ENCODE data around the gene SLC48A1. TPM values are rescaled to one million over a fixed set of nuclear protein-coding genes. Genes with fewer than 3 reads are reported as not detected.

The SLC48A1 gene
- total RNA-seq, 3 donors from 2014 or later (not counting 1 experiment from before 2014, with no cell fraction given), result 2.0 to 4.4 (median 3.4) TPM

- Mint-ChIP-seq H3K27me3 (ENCODE audit: low read depth in 2 of 2) (peaks cover 0 to 4% of the 10 kb centered on the region in 2 donors), H3K9me3 (no peaks in the 10 kb centered on the region), H3K36me3 (no peaks in the 10 kb centered on the region), H3K27ac (no peak overlapping the region), H3K4me3 (no peak overlapping the region), H3K4me1 (peaks cover 7 to 33% of the 10 kb centered on the region in 2 donors)
- WGBS (ENCODE audit: insufficient coverage), result 79% methylated on average over 10 of the region's 11 CpGs
- Histone ChIP-seq H3K4me1 (ENCODE audit: control insufficient read depth, insufficient read depth, low read length) (peaks cover 31% of the 10 kb centered on the region), H3K27ac (ENCODE audit: low read length) (no peak overlapping the region), H3K27me3 (ENCODE audit: control insufficient read depth, insufficient read depth, low read length) (no peaks in the 10 kb centered on the region), H3K4me3 (ENCODE audit: low read length) (no peak overlapping the region), H3K9me3 (ENCODE audit: control insufficient read depth, insufficient read depth, low read length) (no peaks in the 10 kb centered on the region), H3K36me3 (ENCODE audit: control insufficient read depth, insufficient read depth, low read length) (peaks cover 28% of the 10 kb centered on the region)
- DNase-seq, result no peak
- intact Hi-C loops (cut with micrococcal nuclease), result loop anchor here (1.0 kb wide), 4 partner anchors 38 to 129 kb away; no protein-coding TSS in a partner anchor
- TF ChIP-seq CTCF (IDR thresholded peaks at IDR 0.05), result no peak
- ATAC-seq, result no peak
These were observed 7.0 kb downstream of the SLC48A1 start for GRCh38 chr12:47779943-47780504.

GRCh38 chr12:47781479-47782371 is 8.7 kb downstream of the SLC48A1 start:
- no peak overlapping the region for H3K27ac ChIP-seq (ENCODE audit: low read length)
- Mint-ChIP-seq H3K27ac (peak overlapping the region; percentile 75 to 81), H3K4me3 (no peak overlapping the region), H3K36me3 (no peaks in the 10 kb centered on the region), H3K9me3 (no peaks in the 10 kb centered on the region), H3K4me1 (peaks cover 7 to 28% of the 10 kb centered on the region in 2 donors), H3K27me3 (ENCODE audit: low read depth in 2 of 2) (no peaks in the 10 kb centered on the region)
- WGBS (ENCODE audit: insufficient coverage), result 93% methylated on average over 13 of the region's 13 CpGs
- no peak for TF ChIP-seq CTCF (IDR thresholded peaks at IDR 0.05)
- no peak overlapping the region for H3K4me3 ChIP-seq (ENCODE audit: low read length)
- H3K27me3 ChIP-seq (ENCODE audit: control insufficient read depth, insufficient read depth, low read length), result no peaks in the 10 kb centered on the region
- peaks cover 45% of the 10 kb centered on the region for H3K36me3 ChIP-seq (ENCODE audit: control insufficient read depth, insufficient read depth, low read length)
- peaks cover 21% of the 10 kb centered on the region for H3K4me1 ChIP-seq (ENCODE audit: control insufficient read depth, insufficient read depth, low read length)
- H3K9me3 ChIP-seq (ENCODE audit: control insufficient read depth, insufficient read depth, low read length), result no peaks in the 10 kb centered on the region
- intact Hi-C loops (cut with micrococcal nuclease), result no loop called here
- DNase-seq (no peak), ATAC-seq (no peak)

GRCh38 chr12:47782372-47782770 is 9.3 kb downstream of the SLC48A1 start:
- no peaks in the 10 kb centered on the region for H3K27me3 ChIP-seq (ENCODE audit: control insufficient read depth, insufficient read depth, low read length)
- no peak for TF ChIP-seq CTCF (IDR thresholded peaks at IDR 0.05)
- Mint-ChIP-seq H3K4me1 (peaks cover 7 to 27% of the 10 kb centered on the region in 2 donors), H3K4me3 (no peak overlapping the region), H3K27me3 (ENCODE audit: low read depth in 2 of 2) (no peaks in the 10 kb centered on the region), H3K27ac (peak overlapping the region; percentile 75 to 81), H3K9me3 (no peaks in the 10 kb centered on the region), H3K36me3 (no peaks in the 10 kb centered on the region)
- ATAC-seq (no peak), DNase-seq (no peak)
- intact Hi-C loops (cut with micrococcal nuclease), result no loop called here
- H3K9me3 ChIP-seq (ENCODE audit: control insufficient read depth, insufficient read depth, low read length), result no peaks in the 10 kb centered on the region
- no peak overlapping the region for H3K27ac ChIP-seq (ENCODE audit: low read length)
- H3K4me3 ChIP-seq (ENCODE audit: low read length), result no peak overlapping the region
- peaks cover 51% of the 10 kb centered on the region for H3K36me3 ChIP-seq (ENCODE audit: control insufficient read depth, insufficient read depth, low read length)
- WGBS (ENCODE audit: insufficient coverage), result 75% methylated on average over 8 of the region's 8 CpGs
- H3K4me1 ChIP-seq (ENCODE audit: control insufficient read depth, insufficient read depth, low read length), result peaks cover 15% of the 10 kb centered on the region
